Measurements from ENCODE around the gene ETV5.
A peak's percentile ranks its signal among the peaks of the same experiment; 100 is the strongest.
"Not testable (repeated sequence)": the region's sequence is repeated elsewhere in the genome, so short reads cannot be mapped to it uniquely, and the experiment has no call there.

The ETV5 gene

GRCh38 chr3:186021673-186022362, 87.1 kb downstream of the ETV5 start:
- peak; percentile 91 for DNase-seq

DNA sequence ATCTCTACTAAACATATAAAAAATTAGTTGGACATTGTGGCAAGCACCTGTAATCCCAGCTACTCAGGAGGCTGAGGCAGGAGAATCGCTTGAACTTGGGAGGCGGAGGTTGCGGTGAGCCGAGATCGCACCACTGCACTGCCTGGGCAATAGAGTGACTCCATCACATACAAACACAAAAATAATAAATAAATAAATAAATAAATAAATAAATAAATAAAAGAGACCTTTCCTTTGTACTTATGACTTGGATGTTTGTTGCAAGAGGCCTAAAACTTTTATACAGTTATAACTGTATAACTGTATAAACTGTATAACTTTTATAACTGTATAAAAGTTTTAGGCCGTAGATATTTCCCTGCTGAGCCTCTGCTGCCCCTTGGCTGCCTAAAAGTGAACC, 87.6 kb downstream of the ETV5 start:
- not testable (repeated sequence) for DNase-seq

GRCh38 chr3:186019288-186019687, 89.6 kb downstream of the ETV5 start:
- DNase-seq = not testable (repeated sequence)

- no peak for DNase-seq
Observed at GRCh38 chr3:186014866-186015265, 94.0 kb downstream of the ETV5 start.

GRCh38 chr3:186013312-186013711, 95.6 kb downstream of the ETV5 start:
- DNase-seq = no peak

DNA sequence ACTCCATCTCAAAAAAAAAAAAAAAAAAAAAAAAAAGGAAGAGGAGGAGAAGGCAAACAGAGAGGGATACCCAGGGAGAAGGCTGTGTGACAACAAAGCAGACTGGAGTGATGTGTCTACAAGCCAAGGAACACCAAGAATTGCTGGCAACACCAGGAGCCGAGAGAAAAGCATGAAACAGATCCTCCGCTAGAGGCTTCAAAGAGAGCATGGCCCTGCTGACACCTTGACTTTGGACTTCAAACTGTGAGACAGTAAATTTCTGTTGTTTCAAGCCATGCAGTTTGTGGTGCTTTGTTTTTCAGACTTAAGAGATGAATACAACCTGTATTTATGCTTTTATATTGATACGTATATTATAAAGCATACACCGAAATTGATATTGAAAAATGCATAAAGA, 96.8 kb downstream of the ETV5 start:
- no peak for DNase-seq

- no peak for DNase-seq
Observed at GRCh38 chr3:186004671-186005070, 104.2 kb downstream of the ETV5 start.

DNA sequence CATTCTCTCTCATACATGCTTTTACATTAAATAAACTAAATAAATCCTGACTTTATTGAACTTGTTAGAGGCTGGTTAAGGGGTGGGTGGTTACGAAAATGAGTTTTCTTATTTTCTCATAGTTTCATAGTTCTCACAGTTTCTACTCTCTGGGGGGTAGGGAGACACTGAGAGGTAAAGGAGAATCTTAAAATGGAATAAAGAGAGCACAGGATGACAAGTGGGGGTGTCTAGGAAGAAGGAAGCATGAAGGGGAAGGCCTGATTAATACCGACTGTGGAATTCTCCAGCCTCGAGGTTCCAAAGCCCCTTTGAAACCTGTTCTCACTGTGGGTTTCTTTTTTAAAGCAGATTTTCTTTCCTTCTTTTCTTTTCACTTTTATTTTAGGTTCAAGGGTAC, 104.7 kb downstream of the ETV5 start:
- DNase-seq = no peak

DNA sequence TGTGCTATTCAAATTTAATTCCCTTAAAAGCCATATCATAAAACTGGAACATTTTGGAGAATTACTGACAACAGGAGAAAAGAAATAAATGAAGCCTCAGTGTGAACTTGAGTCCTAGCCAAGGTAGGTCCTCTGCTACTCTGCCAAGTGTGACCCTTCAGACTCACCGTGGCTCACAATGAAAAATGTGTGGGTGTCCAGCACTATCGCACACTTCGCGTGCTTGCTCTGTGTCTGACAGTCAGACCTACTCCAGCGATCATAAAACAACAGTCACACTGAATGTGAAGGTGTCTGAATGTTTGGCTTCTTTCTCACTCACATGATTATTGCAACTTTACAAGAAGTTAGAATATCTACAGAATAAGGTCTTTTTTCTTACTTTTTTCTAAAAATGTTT, 105.3 kb downstream of the ETV5 start:
- no peak for DNase-seq

DNA sequence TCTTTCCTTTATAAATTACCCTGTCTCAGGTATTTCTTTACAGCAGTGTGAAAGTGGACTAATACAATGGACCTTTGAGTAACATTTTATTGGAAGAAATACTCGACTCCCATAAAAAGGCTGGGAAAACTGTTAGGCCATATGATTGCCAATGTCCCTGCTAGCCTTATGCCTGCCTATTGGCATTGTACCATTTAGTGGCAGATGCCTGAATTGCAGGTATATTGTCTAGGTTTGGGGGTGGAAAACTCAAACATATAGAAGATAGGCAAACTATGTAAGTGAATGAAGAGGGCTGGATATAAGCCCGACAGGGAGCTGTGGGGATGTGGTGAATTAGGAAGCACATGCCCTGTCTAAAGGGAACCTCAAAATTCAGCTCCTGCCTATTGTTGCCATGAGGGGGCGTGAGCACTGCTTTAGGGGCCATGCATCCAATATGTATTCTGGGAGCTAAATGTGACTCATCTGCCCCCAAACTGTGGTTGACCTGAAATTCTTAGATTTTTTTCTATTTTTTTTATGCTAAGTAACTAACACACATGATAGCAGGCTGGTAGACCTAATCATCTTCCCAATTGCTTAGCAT, 105.9 kb downstream of the ETV5 start:
- peak; percentile 46 for DNase-seq

DNA sequence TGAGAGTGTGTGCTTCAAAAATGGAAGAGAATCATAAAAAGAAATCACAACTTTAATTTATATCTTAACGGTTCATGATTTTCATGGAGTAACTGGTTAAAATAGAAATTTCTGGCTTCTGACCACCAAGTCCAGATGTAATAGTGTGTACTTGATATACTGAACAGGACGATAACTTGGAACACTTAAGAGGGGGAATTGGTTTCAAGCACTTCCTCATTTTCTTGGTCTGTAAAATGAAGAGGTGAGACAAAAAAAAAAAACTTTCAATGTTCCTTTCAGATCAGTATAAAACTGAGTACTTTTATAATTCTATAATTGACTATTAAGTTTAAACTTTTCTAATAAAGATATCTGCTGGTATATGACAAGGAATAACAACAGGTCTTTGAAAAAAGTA, 107.0 kb downstream of the ETV5 start:
- DNase-seq = no peak

GRCh38 chr3:185999221-185999620, 109.7 kb downstream of the ETV5 start:
- no peak for DNase-seq

DNA sequence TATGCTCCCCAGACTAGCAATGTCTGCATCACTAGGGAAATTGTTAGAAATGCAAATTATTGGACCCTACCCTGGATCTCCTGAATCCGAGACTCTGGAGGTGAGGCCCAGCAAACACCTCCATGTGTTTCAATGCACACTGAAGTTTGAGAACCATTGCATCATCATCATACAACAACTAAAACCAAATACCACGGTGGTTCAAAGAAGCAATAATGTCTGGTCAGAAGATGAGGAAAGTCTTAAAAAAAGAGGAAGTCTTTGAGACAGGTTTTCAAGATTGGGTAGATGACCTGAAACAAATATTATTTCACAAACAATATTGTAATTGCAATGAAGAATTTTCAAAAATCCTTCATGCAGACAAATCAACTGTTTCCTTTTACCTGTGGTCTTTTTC, 110.8 kb downstream of the ETV5 start:
- DNase-seq = no peak

DNA sequence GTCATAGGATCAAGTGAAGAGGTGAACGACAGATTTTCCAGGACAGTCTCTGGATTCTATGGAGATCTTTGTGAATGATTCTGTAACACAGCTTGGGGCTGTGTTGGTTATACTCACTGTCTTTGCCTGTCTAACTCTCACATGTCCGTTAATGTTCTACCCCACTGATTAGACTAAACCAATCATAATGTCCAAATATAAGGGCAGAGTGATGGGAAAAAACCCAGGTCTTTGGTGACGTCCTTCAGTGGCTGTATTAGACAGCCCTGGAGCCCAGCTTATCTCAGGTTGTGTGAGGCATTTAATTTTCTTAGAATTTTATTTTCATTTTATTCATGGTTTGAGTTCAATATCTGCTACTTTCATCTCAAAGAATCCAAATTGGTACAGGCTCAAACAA, 111.8 kb downstream of the ETV5 start:
- no peak for DNase-seq
